Activated CD8-positive, alpha-beta T cell treated with anti-CD3 and anti-CD28 coated beads for 36 hours (primary cell): ENCODE results near the gene EIF4G1. TPM values are rescaled to one million over a fixed set of nuclear protein-coding genes. Genes with fewer than 3 reads are reported as not detected.

Source experiments
- ATAC-seq: fragments of 200-7000 bp; cut with Tn5 transposase; one replicate; pipeline ENCODE4 v1.10.0; 2021; ENCODE audit warnings: mild to moderate bottlenecking, moderate library complexity
- CTCF ChIA-PET: fragments of 350-600 bp; sonication (Branson Sonifier 250); formaldehyde crosslinking; loops from one replicate; lab custom pipeline; 2021; ENCODE audit warnings: antibody characterized with exemption; lab: Charles Lee
- POLR2A ChIA-PET: fragments of 350-600 bp; sonication (Branson Sonifier 250); formaldehyde crosslinking; loops from one replicate; lab custom pipeline; 2021; ENCODE audit warnings: antibody characterized with exemption; lab: Charles Lee
- DNase-seq: peaks from one replicate; pipeline ENCODE4 v3.0.0-alpha.2; 2020
- H3K27ac Mint-ChIP-seq: one replicate; pipeline ENCODE4 v1.8.0; 2021; ENCODE audit warnings: mild to moderate bottlenecking, mixed read lengths
- H3K27me3 Mint-ChIP-seq: one replicate; pipeline ENCODE4 v1.8.0; 2021; ENCODE audit warnings: mixed read lengths
- H3K36me3 Mint-ChIP-seq: one replicate; pipeline ENCODE4 v1.8.0; 2021; ENCODE audit warnings: low read depth, mixed read lengths
- H3K4me1 Mint-ChIP-seq: one replicate; pipeline ENCODE4 v1.8.0; 2021; ENCODE audit warnings: low read depth, mixed read lengths
- H3K4me3 Mint-ChIP-seq: one replicate; pipeline ENCODE4 v1.8.0; 2021; ENCODE audit warnings: mild to moderate bottlenecking, moderate library complexity, mixed read lengths
- H3K9me3 Mint-ChIP-seq: one replicate; pipeline ENCODE4 v1.8.0; 2021; ENCODE audit warnings: mixed read lengths
- intact Hi-C: fragments of 100-400 bp; cut with micrococcal nuclease; formaldehyde crosslinking; loops from one replicate; pipeline ENCODE4 v1.10.0; 2022
- total RNA-seq, 2 experiments: library from RNA; stranded (reverse); gene quantifications; one replicate each; pipeline ENCODE4 v1.2.3, GENCODE V29; 2021
- TF ChIP-seq, protein P1 (sequence below): fragments of 200-600 bp; IDR thresholded peaks from one replicate; pipeline ENCODE4 v1.8.0; 2022; ENCODE audit warnings: antibody characterized with exemption, mild to moderate bottlenecking

EIF4G1 gene
- total RNA-seq, 2 experiments from 2014 or later = 429 to 437 TPM

GRCh38 chr3:184275961-184276910 lies 38.2 kb upstream of the EIF4G1 start, which contains the start of gene ECE2:
Gene ECE2, plus strand, starts transcription at chr3:184276022. Its CDS starts 132 bp downstream, at chr3:184276154.
- ChIA-PET CTCF (interaction anchor here (1.4 kb wide), 1 partner anchor 13 kb away, joined by 3 read pairs; no protein-coding TSS in a partner anchor), POLR2A (no interaction called here)
- DNase-seq (no peak), ATAC-seq (no peak)
- H3K36me3 Mint-ChIP-seq = no peaks in the 10 kb centered on the region
- peaks cover 5% of the 10 kb centered on the region for H3K4me1 Mint-ChIP-seq
- TF ChIP-seq, protein P1, sequence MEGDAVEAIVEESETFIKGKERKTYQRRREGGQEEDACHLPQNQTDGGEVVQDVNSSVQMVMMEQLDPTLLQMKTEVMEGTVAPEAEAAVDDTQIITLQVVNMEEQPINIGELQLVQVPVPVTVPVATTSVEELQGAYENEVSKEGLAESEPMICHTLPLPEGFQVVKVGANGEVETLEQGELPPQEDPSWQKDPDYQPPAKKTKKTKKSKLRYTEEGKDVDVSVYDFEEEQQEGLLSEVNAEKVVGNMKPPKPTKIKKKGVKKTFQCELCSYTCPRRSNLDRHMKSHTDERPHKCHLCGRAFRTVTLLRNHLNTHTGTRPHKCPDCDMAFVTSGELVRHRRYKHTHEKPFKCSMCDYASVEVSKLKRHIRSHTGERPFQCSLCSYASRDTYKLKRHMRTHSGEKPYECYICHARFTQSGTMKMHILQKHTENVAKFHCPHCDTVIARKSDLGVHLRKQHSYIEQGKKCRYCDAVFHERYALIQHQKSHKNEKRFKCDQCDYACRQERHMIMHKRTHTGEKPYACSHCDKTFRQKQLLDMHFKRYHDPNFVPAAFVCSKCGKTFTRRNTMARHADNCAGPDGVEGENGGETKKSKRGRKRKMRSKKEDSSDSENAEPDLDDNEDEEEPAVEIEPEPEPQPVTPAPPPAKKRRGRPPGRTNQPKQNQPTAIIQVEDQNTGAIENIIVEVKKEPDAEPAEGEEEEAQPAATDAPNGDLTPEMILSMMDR = no peak
- intact Hi-C loops = no loop called here
- H3K27me3 Mint-ChIP-seq = peaks cover 30% of the 10 kb centered on the region
- H3K27ac Mint-ChIP-seq = no peak within 1 kb of the TSS
- H3K9me3 Mint-ChIP-seq = no peaks in the 10 kb centered on the region
- no peak within 1 kb of the TSS for H3K4me3 Mint-ChIP-seq

GRCh38 chr3:184277366-184277765 lies 37.0 kb upstream of the EIF4G1 start:
- POLR2A ChIA-PET = no interaction called here
- Mint-ChIP-seq H3K4me3 (no peak overlapping the region), H3K4me1 (peaks cover 5% of the 10 kb centered on the region), H3K27me3 (peaks cover 27% of the 10 kb centered on the region), H3K9me3 (no peaks in the 10 kb centered on the region), H3K36me3 (no peaks in the 10 kb centered on the region), H3K27ac (no peak overlapping the region)
- DNase-seq (no peak), ATAC-seq (no peak)
- TF ChIP-seq, protein P1 = no peak
- CTCF ChIA-PET = interaction anchor here (1.4 kb wide), 1 partner anchor 12 kb away, joined by 3 read pairs; no protein-coding TSS in a partner anchor
- intact Hi-C loops = no loop called here

DNA sequence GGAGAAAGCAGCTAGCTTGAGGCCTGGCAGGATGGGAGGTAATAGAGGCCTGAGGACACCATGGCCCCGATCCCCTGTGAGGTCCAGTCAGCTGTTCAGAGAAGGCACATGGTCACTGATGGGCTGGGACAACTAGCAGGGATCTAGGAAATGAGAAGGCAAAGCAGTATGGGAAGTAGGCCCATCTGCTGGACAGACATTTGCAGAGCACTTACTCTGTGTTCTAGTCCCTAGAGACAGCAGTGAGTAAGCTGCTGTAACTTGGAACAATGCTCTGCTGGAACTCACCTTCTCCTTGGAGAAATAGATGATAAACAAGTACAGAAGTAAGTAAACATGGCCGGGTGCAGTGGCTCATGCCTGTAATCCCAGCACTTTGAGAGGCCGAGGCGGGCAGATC lies 31.5 kb upstream of the EIF4G1 start:
- Mint-ChIP-seq H3K27ac (no peak overlapping the region), H3K36me3 (no peaks in the 10 kb centered on the region), H3K4me3 (no peak overlapping the region), H3K9me3 (no peaks in the 10 kb centered on the region), H3K27me3 (peaks cover 10% of the 10 kb centered on the region), H3K4me1 (no peaks in the 10 kb centered on the region)
- DNase-seq (no peak), ATAC-seq (no peak)
- CTCF ChIA-PET = interaction anchor here (1.0 to 6.6 kb wide), 2 partner anchors 55 to 388 kb away, joined by 3 to 48 read pairs; partner anchors contain the start of gene VWA5B2
- intact Hi-C loops = loop anchor here (10.0 kb wide), 1 partner anchor 388 kb away; no protein-coding TSS in a partner anchor
- POLR2A ChIA-PET = no interaction called here
- TF ChIP-seq, protein P1 = no peak

DNA sequence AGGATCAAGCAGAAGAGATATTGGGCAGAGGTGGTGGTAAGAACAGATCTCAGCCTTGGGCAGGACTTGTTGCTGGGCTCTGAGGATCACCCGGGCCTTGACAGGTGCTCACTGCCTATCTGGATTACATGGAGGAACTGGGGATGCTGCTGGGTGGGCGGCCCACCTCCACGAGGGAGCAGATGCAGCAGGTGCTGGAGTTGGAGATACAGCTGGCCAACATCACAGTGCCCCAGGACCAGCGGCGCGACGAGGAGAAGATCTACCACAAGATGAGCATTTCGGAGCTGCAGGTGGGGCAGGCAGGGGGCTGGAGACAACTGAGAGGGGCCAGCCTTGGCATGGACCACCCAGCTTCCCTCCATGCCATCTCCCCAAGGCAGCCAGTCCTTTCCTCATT lies 30.7 kb upstream of the EIF4G1 start:
- ATAC-seq (no peak), DNase-seq (no peak)
- H3K27ac Mint-ChIP-seq = no peak overlapping the region
- intact Hi-C loops = loop anchor here (10.0 kb wide), 1 partner anchor 389 kb away; no protein-coding TSS in a partner anchor
- no peaks in the 10 kb centered on the region for H3K9me3 Mint-ChIP-seq
- TF ChIP-seq, protein P1 = no peak
- H3K4me3 Mint-ChIP-seq = no peak overlapping the region
- POLR2A ChIA-PET = no interaction called here
- CTCF ChIA-PET = interaction anchor here (0.7 to 6.6 kb wide), 3 partner anchors 38 to 388 kb away, joined by 3 to 48 read pairs (median 9); partner anchors contain the start of gene VWA5B2
- no peaks in the 10 kb centered on the region for H3K36me3 Mint-ChIP-seq
- peaks cover 8% of the 10 kb centered on the region for H3K27me3 Mint-ChIP-seq
- H3K4me1 Mint-ChIP-seq = no peaks in the 10 kb centered on the region
